ENCODE results near the gene RNF13.
"Not testable (repeated sequence)": the region's sequence is repeated elsewhere in the genome, so short reads cannot be mapped to it uniquely, and the experiment has no call there.

The RNF13 gene

GRCh38 chr3:149902498-149903139 lies 89.6 kb downstream of the RNF13 start:
- DNase-seq = no peak

DNA sequence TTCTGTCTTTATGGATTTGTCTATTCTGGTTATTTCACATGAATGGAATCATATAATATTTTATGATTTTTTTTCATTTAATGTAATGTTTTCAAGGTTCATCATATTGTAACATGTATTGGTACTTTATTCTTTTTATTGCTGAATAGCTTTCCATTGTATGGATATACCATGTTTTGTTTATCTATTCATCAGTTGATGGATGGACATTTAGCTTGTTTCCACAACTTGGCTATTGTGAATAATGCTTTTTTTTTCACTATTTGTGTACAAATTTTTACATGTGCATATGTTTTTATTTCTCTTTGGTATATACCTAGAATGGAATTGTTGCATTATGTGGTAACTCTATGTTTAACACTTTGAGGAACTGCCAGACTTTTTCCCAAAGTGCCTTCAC lies 93.0 kb downstream of the RNF13 start:
- DNase-seq = no peak

GRCh38 chr3:149908424-149908957 lies 95.5 kb downstream of the RNF13 start:
- DNase-seq = no peak

GRCh38 chr3:149909923-149910322 lies 96.9 kb downstream of the RNF13 start:
- DNase-seq = no peak

- DNase-seq = no peak
These were observed 104.2 kb downstream of the RNF13 start for GRCh38 chr3:149917124-149917667.

DNA sequence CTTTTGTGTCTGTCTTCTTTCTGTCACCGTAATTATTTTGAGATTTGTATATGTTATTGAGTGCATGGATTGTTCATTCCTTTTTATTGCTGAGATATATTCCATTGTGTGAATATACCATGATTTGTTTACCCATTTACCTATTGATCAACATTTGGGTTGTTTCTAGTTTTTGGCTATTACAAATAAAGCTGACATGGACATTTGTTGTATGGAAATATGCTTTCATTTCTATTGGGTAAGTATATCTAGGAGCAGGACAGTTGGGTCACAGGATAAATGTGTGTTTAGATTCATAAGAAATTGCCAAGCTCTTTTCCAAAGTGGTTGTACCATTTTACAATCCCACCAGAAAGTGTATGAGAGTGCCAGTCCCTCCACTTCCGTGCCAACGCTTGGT lies 106.5 kb downstream of the RNF13 start:
- no peak for DNase-seq

- no peak for DNase-seq
These were observed 107.1 kb downstream of the RNF13 start for GRCh38 chr3:149920119-149920518.

- no peak for DNase-seq
These were observed 120.0 kb downstream of the RNF13 start for GRCh38 chr3:149933008-149933407.

GRCh38 chr3:149933858-149934257 lies 120.8 kb downstream of the RNF13 start:
- no peak for DNase-seq

- no peak for DNase-seq
These were observed 121.5 kb downstream of the RNF13 start for GRCh38 chr3:149934524-149934923.

DNA sequence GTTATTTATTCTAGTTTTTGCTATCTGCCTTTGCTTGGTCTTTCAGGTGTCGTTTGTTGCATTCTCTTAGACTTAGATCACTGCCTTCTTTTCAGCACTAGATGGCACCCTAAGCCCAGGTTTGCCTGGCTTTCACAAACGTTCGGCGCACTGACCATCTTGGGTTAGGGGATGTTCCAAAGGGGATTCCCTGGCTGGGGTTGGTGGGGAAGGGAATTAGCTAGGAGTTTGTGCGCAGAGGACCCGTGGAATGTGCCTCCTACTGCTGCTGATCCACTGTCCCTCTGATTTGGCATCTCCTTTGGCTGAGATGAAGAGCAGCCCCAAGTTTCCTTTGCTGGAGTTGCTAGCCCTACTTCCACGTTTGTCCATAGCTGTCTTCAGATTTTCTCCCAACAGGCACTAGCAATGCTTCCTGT lies 123.8 kb downstream of the RNF13 start:
- peak; percentile 10 for DNase-seq

GRCh38 chr3:149938392-149939055 lies 125.5 kb downstream of the RNF13 start:
- not testable (repeated sequence) for DNase-seq

DNA sequence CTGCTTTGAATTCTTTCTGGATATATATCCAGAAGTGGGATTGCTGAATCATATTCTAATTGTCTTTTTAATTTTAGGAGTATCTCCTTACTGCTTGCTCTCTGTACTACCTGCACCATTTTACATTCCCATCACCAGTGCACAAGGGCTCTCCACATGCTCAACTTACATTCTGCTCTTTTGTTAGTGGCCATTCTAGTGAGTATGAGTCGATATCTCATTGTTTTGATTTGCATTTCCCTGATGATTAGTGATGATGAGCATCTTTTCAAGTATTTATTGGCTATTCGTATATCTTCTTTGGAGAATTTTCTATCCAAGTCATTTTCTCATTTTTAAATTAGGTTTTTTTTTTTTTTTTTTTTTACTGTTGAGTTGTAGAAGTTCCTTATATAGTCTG lies 128.2 kb downstream of the RNF13 start:
- DNase-seq = no peak

- DNase-seq = no peak
These were observed 128.9 kb downstream of the RNF13 start for GRCh38 chr3:149941946-149942345.

DNA sequence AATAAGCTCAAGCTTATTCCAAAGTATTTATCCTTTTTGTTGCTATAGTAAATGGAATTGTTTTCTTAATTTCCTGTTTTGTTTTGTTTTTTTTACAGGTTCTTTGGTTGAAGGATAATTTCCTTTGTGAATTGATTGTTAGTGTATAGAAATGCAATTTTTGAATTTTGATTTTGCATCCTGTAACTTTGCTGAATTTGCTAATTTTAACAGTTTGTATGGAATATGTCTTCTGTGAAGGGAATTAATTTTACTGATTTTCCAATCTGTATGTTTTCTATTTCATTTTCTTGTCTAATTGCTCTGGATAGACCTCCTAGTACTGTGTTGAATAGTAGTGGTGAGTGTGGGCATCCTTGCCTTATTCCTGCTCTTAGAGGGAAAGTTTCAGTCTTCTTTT lies 129.4 kb downstream of the RNF13 start:
- DNase-seq = no peak

- DNase-seq = not testable (repeated sequence)
These were observed 131.0 kb downstream of the RNF13 start for GRCh38 chr3:149943966-149944365.

GRCh38 chr3:149947231-149947630 lies 134.2 kb downstream of the RNF13 start:
- no peak for DNase-seq

- no peak for DNase-seq
These were observed 136.2 kb downstream of the RNF13 start for GRCh38 chr3:149949181-149949580.

DNA sequence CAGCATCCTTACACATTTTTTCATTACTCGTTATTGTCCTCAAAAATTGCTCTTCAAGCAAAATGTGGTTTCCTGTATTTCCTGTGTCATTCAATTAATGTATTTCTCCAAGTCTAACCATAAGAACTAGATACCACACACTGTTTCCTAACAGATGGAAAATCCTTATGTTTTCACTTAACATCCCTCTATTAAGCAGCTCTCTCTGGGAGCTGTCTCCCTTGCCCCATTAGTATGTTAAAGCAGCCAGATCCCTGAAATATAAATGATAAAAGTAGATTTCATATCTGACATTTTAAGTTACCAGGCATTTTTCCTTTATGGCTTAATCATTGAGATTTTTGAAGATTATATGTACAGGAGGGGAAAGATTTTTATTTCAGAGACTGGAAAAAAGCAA lies 141.8 kb downstream of the RNF13 start:
- DNase-seq = no peak

- DNase-seq = no peak
These were observed 142.4 kb downstream of the RNF13 start for GRCh38 chr3:149955449-149955848.

DNA sequence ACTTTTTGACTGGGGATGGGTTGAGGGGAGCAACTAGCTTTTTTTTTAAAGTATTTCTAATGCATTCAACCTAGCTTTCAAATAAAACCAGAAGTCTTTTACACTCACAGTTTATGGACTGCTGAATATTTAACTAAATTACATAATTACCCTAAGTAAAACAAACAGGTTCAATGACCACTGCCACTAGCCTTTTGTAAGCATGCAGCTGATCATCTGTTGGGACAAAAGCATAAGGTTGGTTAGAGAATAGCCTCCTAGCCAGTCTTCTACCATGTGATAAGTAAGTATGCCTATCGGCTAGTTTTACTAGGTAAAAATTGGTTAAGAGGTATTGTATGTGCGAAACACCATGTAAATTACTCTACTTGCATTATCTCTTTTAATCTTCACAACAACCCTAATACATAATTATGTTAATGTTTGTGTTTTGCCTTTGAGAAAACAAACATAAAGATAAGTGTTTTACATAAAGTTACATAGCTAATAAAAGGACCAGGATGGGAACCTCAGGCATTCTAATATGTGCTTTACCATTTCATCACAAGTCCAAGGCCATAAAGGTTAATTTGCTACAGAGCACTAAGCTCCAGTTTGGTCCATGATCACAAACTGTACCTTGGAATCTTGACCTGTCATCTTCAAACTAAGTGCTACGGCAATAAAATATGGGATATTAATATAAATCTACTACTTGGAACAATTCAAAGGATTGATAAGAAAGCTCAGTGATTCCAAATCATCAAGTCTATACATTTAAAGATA lies 144.5 kb downstream of the RNF13 start:
- DNase-seq = no peak

GRCh38 chr3:149958171-149958796 lies 145.3 kb downstream of the RNF13 start:
- no peak for DNase-seq

- DNase-seq = no peak
These were observed 146.4 kb downstream of the RNF13 start for GRCh38 chr3:149959443-149959842.
